ENCODE measurements around the gene MZB1. TPM values are rescaled to one million over a fixed set of nuclear protein-coding genes. Genes with fewer than 3 reads are reported as not detected.
A peak's percentile ranks its signal among the peaks of the same experiment; 100 is the strongest.

MZB1 gene
- total RNA-seq, 2 experiments from 2014 or later, result 24.0 to 26.3 TPM

GRCh38 chr5:139344177-139344576, 45.5 kb downstream of the MZB1 start:
- peak overlapping the region; percentile 41 for H3K4me3 Mint-ChIP-seq
- ChIA-PET CTCF (no interaction called here), POLR2A (interaction anchor here (0.5 kb wide), 1 partner anchor 116 kb away, joined by 3 read pairs; no protein-coding TSS in a partner anchor)
- H3K36me3 Mint-ChIP-seq, result peaks cover 15% of the 10 kb centered on the region
- H3K27ac Mint-ChIP-seq, result no peak overlapping the region
- H3K9me3 Mint-ChIP-seq, result no peaks in the 10 kb centered on the region
- peaks cover 49% of the 10 kb centered on the region for H3K4me1 Mint-ChIP-seq (ENCODE audit: low read depth)
- no peaks in the 10 kb centered on the region for H3K27me3 Mint-ChIP-seq
- intact Hi-C loops (cut with micrococcal nuclease), result loop anchor here (5.0 to 10.0 kb wide), 2 partner anchors 218 to 589 kb away; partner anchors contain the start of genes CTNNA1 and UBE2D2
- DNase-seq, result no peak

- peak overlapping the region; percentile 97 for H3K4me3 Mint-ChIP-seq
- intact Hi-C loops (cut with micrococcal nuclease), result loop anchor here (5.0 to 10.0 kb wide), 2 partner anchors 219 to 589 kb away; partner anchors contain the start of genes CTNNA1 and UBE2D2
- DNase-seq, result no peak
- H3K9me3 Mint-ChIP-seq, result no peaks in the 10 kb centered on the region
- H3K36me3 Mint-ChIP-seq, result peaks cover 12% of the 10 kb centered on the region
- H3K4me1 Mint-ChIP-seq (ENCODE audit: low read depth), result peaks cover 47% of the 10 kb centered on the region
- ChIA-PET CTCF (no interaction called here), POLR2A (no interaction called here)
- peak overlapping the region; percentile 95 for H3K27ac Mint-ChIP-seq
- no peaks in the 10 kb centered on the region for H3K27me3 Mint-ChIP-seq
These were observed 46.2 kb downstream of the MZB1 start for GRCh38 chr5:139343476-139343875.

- Mint-ChIP-seq H3K9me3 (no peaks in the 10 kb centered on the region), H3K36me3 (peaks cover 12% of the 10 kb centered on the region), H3K4me3 (peak overlapping the region; percentile 97), H3K27me3 (no peaks in the 10 kb centered on the region), H3K27ac (peak overlapping the region; percentile 95), H3K4me1 (ENCODE audit: low read depth) (peaks cover 47% of the 10 kb centered on the region)
- ChIA-PET POLR2A (interaction anchor here (0.7 to 3.0 kb wide), 12 partner anchors 11 to 799 kb away, joined by 3 to 32 read pairs (median 4); partner anchors contain the start of genes ETF1, HSPA9, MATR3 and MZB1), CTCF (interaction anchor here (0.6 to 2.2 kb wide), 23 partner anchors 9 to 702 kb away, joined by 3 to 14 read pairs (median 4); partner anchors contain the start of genes MATR3, MZB1, PROB1 and SPATA24)
- DNase-seq, result no peak
- intact Hi-C loops (cut with micrococcal nuclease), result loop anchor here (5.0 to 10.0 kb wide), 2 partner anchors 220 to 588 kb away; partner anchors contain the start of genes CTNNA1 and UBE2D2
These were observed 47.3 kb downstream of the MZB1 start for GRCh38 chr5:139342423-139342723.

- Mint-ChIP-seq H3K9me3 (no peaks in the 10 kb centered on the region), H3K36me3 (peaks cover 11% of the 10 kb centered on the region), H3K27me3 (no peaks in the 10 kb centered on the region), H3K4me3 (peak within 1 kb of the TSS; percentile 97), H3K4me1 (ENCODE audit: low read depth) (peaks cover 46% of the 10 kb centered on the region), H3K27ac (peak within 1 kb of the TSS; percentile 95)
- intact Hi-C loops (cut with micrococcal nuclease), result loop anchor here (1.0 to 10.0 kb wide), 7 partner anchors 49 to 587 kb away; partner anchors contain the start of genes CTNNA1, MATR3 and UBE2D2
- POLR2A ChIA-PET, result interaction anchor here (0.7 to 3.0 kb wide), 13 partner anchors 12 to 798 kb away, joined by 3 to 32 read pairs (median 4); partner anchors contain the start of genes ETF1, HSPA9, MATR3 and MZB1
- CTCF ChIA-PET, result interaction anchor here (0.6 to 2.2 kb wide), 26 partner anchors 9 to 701 kb away, joined by 3 to 14 read pairs (median 4); partner anchors contain the start of genes MATR3, MZB1, PROB1 and SPATA24
- peak; percentile 98 for DNase-seq
These were observed 47.9 kb downstream of the MZB1 start, which contains the start of gene PAIP2 for GRCh38 chr5:139341689-139342422. Gene PAIP2, plus strand, starts transcription at chr5:139341854. Its CDS starts 21,931 bp downstream, at chr5:139363785.

- H3K9me3 Mint-ChIP-seq, result no peaks in the 10 kb centered on the region
- ChIA-PET POLR2A (interaction anchor here (1.3 to 3.0 kb wide), 8 partner anchors 29 to 798 kb away, joined by 3 to 32 read pairs (median 8); partner anchors contain the start of genes ETF1, HSPA9, MATR3 and MZB1), CTCF (interaction anchor here (1.0 to 2.2 kb wide), 19 partner anchors 8 to 424 kb away, joined by 3 to 14 read pairs (median 5); partner anchors contain the start of genes MATR3, PROB1 and SPATA24)
- intact Hi-C loops (cut with micrococcal nuclease), result loop anchor here (1.0 to 10.0 kb wide), 7 partner anchors 48 to 586 kb away; partner anchors contain the start of genes CTNNA1, MATR3 and UBE2D2
- no peaks in the 10 kb centered on the region for H3K27me3 Mint-ChIP-seq
- H3K36me3 Mint-ChIP-seq, result peaks cover 9% of the 10 kb centered on the region
- peak overlapping the region; percentile 95 for H3K27ac Mint-ChIP-seq
- H3K4me3 Mint-ChIP-seq, result peak overlapping the region; percentile 97
- H3K4me1 Mint-ChIP-seq (ENCODE audit: low read depth), result peaks cover 49% of the 10 kb centered on the region
- DNase-seq, result no peak
These were observed 48.5 kb downstream of the MZB1 start for GRCh38 chr5:139341187-139341688.

GRCh38 chr5:139340051-139340450, 49.7 kb downstream of the MZB1 start:
- intact Hi-C loops (cut with micrococcal nuclease), result loop anchor here (5.0 to 10.0 kb wide), 2 partner anchors 222 to 585 kb away; partner anchors contain the start of genes CTNNA1 and UBE2D2
- CTCF ChIA-PET, result interaction anchor here (1.7 kb wide), 1 partner anchor 51 kb away, joined by 3 read pairs; no protein-coding TSS in a partner anchor
- H3K9me3 Mint-ChIP-seq, result no peaks in the 10 kb centered on the region
- POLR2A ChIA-PET, result interaction anchor here (1.2 to 3.0 kb wide), 3 partner anchors 19 to 52 kb away, joined by 3 to 32 read pairs (median 6); partner anchors contain the start of genes MATR3 and MZB1
- H3K4me1 Mint-ChIP-seq (ENCODE audit: low read depth), result peaks cover 54% of the 10 kb centered on the region
- no peak overlapping the region for H3K4me3 Mint-ChIP-seq
- DNase-seq, result no peak
- H3K36me3 Mint-ChIP-seq, result peaks cover 7% of the 10 kb centered on the region
- H3K27ac Mint-ChIP-seq, result no peak overlapping the region
- H3K27me3 Mint-ChIP-seq, result no peaks in the 10 kb centered on the region

Other genes with a start within 250 kb of the MZB1 start
- 10 to 100 TPM; 27.2 to 30.3 TPM for gene SIL1, start 191.5 kb downstream of the MZB1 start, total RNA-seq
- 100 to 1,000 TPM; 163 to 179 TPM for gene MATR3, start 96.2 kb downstream of the MZB1 start, total RNA-seq
- gene PAIP2, start 48.1 kb downstream of the MZB1 start, total RNA-seq, result 100 to 1,000 TPM; 104 to 110 TPM
- 1 to 10 TPM; 1.0 to 1.4 TPM for gene SLC23A1, start 6.6 kb downstream of the MZB1 start, total RNA-seq
- 1 to 10 TPM; 3.8 to 3.9 TPM for gene PROB1, start 5.2 kb upstream of the MZB1 start, total RNA-seq
- 1 to 10 TPM; 3.7 to 5.2 TPM for gene SPATA24, start 14.2 kb upstream of the MZB1 start, total RNA-seq
- 10 to 100 TPM; 54.1 to 56.0 TPM for gene DNAJC18, start 49.6 kb upstream of the MZB1 start, total RNA-seq
- gene ECSCR, start 72.8 kb upstream of the MZB1 start, total RNA-seq, result 1 to 10 TPM; 3.7 to 4.2 TPM
- gene SMIM33, start 81.1 kb upstream of the MZB1 start, total RNA-seq, result 1 to 10 TPM; 1.5 TPM
- 100 to 1,000 TPM; 339 to 344 TPM for gene STING1, start 92.8 kb upstream of the MZB1 start, total RNA-seq
- 100 to 1,000 TPM; 271 to 285 TPM for gene UBE2D2, start 171.4 kb upstream of the MZB1 start, total RNA-seq